ENCODE data around the gene ZNF519. TPM values are rescaled to one million over a fixed set of nuclear protein-coding genes. Genes with fewer than 3 reads are reported as not detected.

Gene ZNF519
- total and polyA plus RNA-seq, 4 experiments from 2014 or later: 3.5 to 15.4 (median 9.1) TPM

Other genes starting within 250 kb of the ZNF519 start
- not detected for gene MC2R, start 216.9 kb downstream of the ZNF519 start, total RNA-seq
- gene MC2R, start 216.9 kb downstream of the ZNF519 start, polyA plus RNA-seq: not detected